Right ventricle myocardium inferior (tissue), 1 donor: ENCODE measurements around the gene ZNF69. TPM values are rescaled to one million over a fixed set of nuclear protein-coding genes. Genes with fewer than 3 reads are reported as not detected.
"Not testable (repeated sequence)": the region's sequence is repeated elsewhere in the genome, so short reads cannot be mapped to it uniquely, and the experiment has no call there.

Source experiments
- ATAC-seq: fragments of 200-7000 bp; cut with Tn5 transposase; one replicate; pipeline ENCODE4 v1.9.1; 2020; ENCODE audit warnings: mild to moderate bottlenecking, moderate library complexity
- DNase-seq: peaks from one replicate; pipeline ENCODE4 v3.0.0; 2021; ENCODE audit errors: missing footprints
- intact Hi-C: fragments of 100-400 bp; cut with DNase I; formaldehyde crosslinking; loops from one replicate; pipeline ENCODE4 v1.11.0; 2022
- total RNA-seq: library from RNA; stranded (reverse); fragmentation: NEBNext Ultra II Directional; extraction: Animal tissue kit (Norgen Biotek cat#: 25700); gene quantifications from one replicate; pipeline ENCODE4 v1.2.1, GENCODE V29; 2021
- donor health status: DM: no; HTN: yes; CAD: no; lungs with severe emphysema.

ZNF69 gene
- total RNA-seq, 1 donor from 2014 or later = 3.6 TPM

- DNase-seq (no peak), ATAC-seq (no peak)
- intact Hi-C loops = no loop called here
Measured at GRCh38 chr19:11942008-11942842, 54.6 kb downstream of the ZNF69 start.

- DNase-seq (no peak), ATAC-seq (no peak)
- intact Hi-C loops = no loop called here
Measured at GRCh38 chr19:11942843-11943108, 55.2 kb downstream of the ZNF69 start.

- ATAC-seq = no peak
- intact Hi-C loops = no loop called here
- no peak for DNase-seq
Measured at GRCh38 chr19:11944656-11945055, 57.1 kb downstream of the ZNF69 start.

- ATAC-seq = no peak
- DNase-seq = no peak
- intact Hi-C loops = no loop called here
Measured at GRCh38 chr19:11948646-11949045, 61.1 kb downstream of the ZNF69 start.

GRCh38 chr19:11949201-11949600, 61.6 kb downstream of the ZNF69 start:
- ATAC-seq (no peak), DNase-seq (no peak)
- intact Hi-C loops = no loop called here

- DNase-seq, intact Hi-C loops, ATAC-seq: not testable (repeated sequence)
Measured at GRCh38 chr19:11949614-11950080, 62.1 kb downstream of the ZNF69 start.

GRCh38 chr19:11950312-11950711, 62.7 kb downstream of the ZNF69 start:
- ATAC-seq (no peak), DNase-seq (no peak)
- intact Hi-C loops = no loop called here

Other genes with a start within 250 kb of the ZNF69 start
- gene ZNF823, start 148.8 kb upstream of the ZNF69 start, total RNA-seq = 4.2 TPM
- gene ZNF441, start 120.8 kb upstream of the ZNF69 start, total RNA-seq = 4.2 TPM
- 2.8 TPM for gene ZNF491, start 89.3 kb upstream of the ZNF69 start, total RNA-seq
- gene ZNF440, start 73.5 kb upstream of the ZNF69 start, total RNA-seq = 4.4 TPM
- gene ZNF439, start 39.1 kb upstream of the ZNF69 start, total RNA-seq = 3.4 TPM
- 4.1 TPM for gene ZNF700, start 37.3 kb downstream of the ZNF69 start, total RNA-seq
- 2.6 TPM for gene ZNF763, start 77.3 kb downstream of the ZNF69 start, total RNA-seq
- gene ZNF433, start 147.9 kb downstream of the ZNF69 start, total RNA-seq = 2.6 TPM
- gene ZNF878, start 165.2 kb downstream of the ZNF69 start, total RNA-seq = 0.32 TPM
- gene ZNF844, start 176.9 kb downstream of the ZNF69 start, total RNA-seq = 14.3 TPM